PC-9 (cell line): ENCODE results near the gene GSX2. TPM values are rescaled to one million over a fixed set of nuclear protein-coding genes. Genes with fewer than 3 reads are reported as not detected.

Experiments
- BruUV-seq: library from RNA; stranded (reverse); fragments of 400-500 nt; replicated peaks from 2 replicates; lab custom pipeline; 2021; lab: Mats Ljungman, UMichigan
- CTCF ChIA-PET: fragments of 300-600 bp; sonication (Branson Sonifier 250); formaldehyde crosslinking; loops from one replicate; lab custom pipeline; 2022; ENCODE audit warnings: antibody characterized with exemption; lab: Charles Lee
- POLR2A ChIA-PET: fragments of 300-600 bp; sonication (Branson Sonifier 250); formaldehyde crosslinking; loops from one replicate; lab custom pipeline; 2022; ENCODE audit warnings: antibody characterized with exemption; ENCODE audit not compliant: unreplicated experiment; lab: Charles Lee
- DNase-seq, 2 experiments: peaks; one replicate each; pipeline versions ENCODE4 v3.0.0 to v3.0.0-alpha.2; 2015 to 2022; ENCODE audit warnings: mixed read lengths in 1 of 2
- H2AFZ ChIP-seq: fragments of 200-600 bp; sonication (generic); 2 replicates; pipeline ENCODE4 v1.8.1; 2017; ENCODE audit warnings: antibody characterized with exemption
- H3F3A ChIP-seq: fragments of 200-600 bp; sonication (generic); 2 replicates; pipeline ENCODE4 v1.8.1; 2017; ENCODE audit warnings: antibody characterized with exemption, mild to moderate bottlenecking, low read depth; ENCODE audit not compliant: insufficient read depth
- H3K27ac ChIP-seq: fragments of 200-600 bp; sonication (generic); 2 replicates; pipeline ENCODE4 v1.6.1; 2016; ENCODE audit warnings: mixed run types
- H3K27me3 ChIP-seq: fragments of 200-600 bp; sonication (generic); 2 replicates; pipeline ENCODE4 v1.6.1; 2016; ENCODE audit warnings: low read depth, mixed run types; ENCODE audit not compliant: insufficient read depth
- H3K36me3 ChIP-seq: fragments of 200-600 bp; sonication (generic); 2 replicates; pipeline ENCODE4 v1.6.1; 2016; ENCODE audit warnings: low read depth, mixed run types
- H3K4me1 ChIP-seq: fragments of 200-600 bp; sonication (generic); replicated peaks from 2 replicates; pipeline ENCODE4 v1.6.1; 2016; ENCODE audit warnings: mixed run types; ENCODE audit not compliant: insufficient read depth
- H3K4me2 ChIP-seq: fragments of 200-600 bp; sonication (generic); 2 replicates; pipeline ENCODE4 v1.6.1; 2017; ENCODE audit warnings: mixed run types
- H3K4me3 ChIP-seq: fragments of 200-600 bp; sonication (generic); 2 replicates; pipeline ENCODE4 v1.6.1; 2016; ENCODE audit warnings: mixed run types
- H3K79me2 ChIP-seq: fragments of 200-600 bp; sonication (generic); 2 replicates; pipeline ENCODE4 v1.6.1; 2017; ENCODE audit warnings: low read depth, mixed run types
- H3K9me2 ChIP-seq: fragments of 200-600 bp; sonication (generic); 2 replicates; pipeline ENCODE4 v1.8.1; 2017; ENCODE audit warnings: mild to moderate bottlenecking; ENCODE audit not compliant: insufficient read depth
- H3K9me3 ChIP-seq: fragments of 200-600 bp; sonication (generic); 2 replicates; pipeline ENCODE4 v1.8.1; 2016; ENCODE audit warnings: low read depth; ENCODE audit not compliant: insufficient read depth
- H4K20me1 ChIP-seq: fragments of 200-600 bp; sonication (generic); 2 replicates; pipeline ENCODE4 v1.8.1; 2017; ENCODE audit not compliant: insufficient read depth
- EZH2 ChIP-seq: fragments of 200-600 bp; sonication (generic); IDR thresholded peaks from 2 replicates; pipeline ENCODE4 v1.8.0; 2017; ENCODE audit warnings: antibody characterized with exemption, low read depth
- intact Hi-C: fragments of 100-400 bp; cut with micrococcal nuclease; formaldehyde crosslinking; loops from one replicate; pipeline ENCODE4 v1.10.0; 2022; ENCODE audit not compliant: unreplicated experiment
- total RNA-seq: library from RNA; stranded (reverse); gene quantifications from 2 replicates; pipeline ENCODE4 v1.2.3, GENCODE V29; 2021
- TF ChIP-seq, protein P1 (sequence below): fragments of 200-600 bp; sonication (generic); conservative IDR thresholded peaks from 2 replicates; pipeline ENCODE4 v1.6.1; 2017; ENCODE audit warnings: mixed run types, antibody characterized with exemption, mild to moderate bottlenecking, moderate library complexity

The GSX2 gene
- total RNA-seq, 1 experiment from 2014 or later = not detected

DNA sequence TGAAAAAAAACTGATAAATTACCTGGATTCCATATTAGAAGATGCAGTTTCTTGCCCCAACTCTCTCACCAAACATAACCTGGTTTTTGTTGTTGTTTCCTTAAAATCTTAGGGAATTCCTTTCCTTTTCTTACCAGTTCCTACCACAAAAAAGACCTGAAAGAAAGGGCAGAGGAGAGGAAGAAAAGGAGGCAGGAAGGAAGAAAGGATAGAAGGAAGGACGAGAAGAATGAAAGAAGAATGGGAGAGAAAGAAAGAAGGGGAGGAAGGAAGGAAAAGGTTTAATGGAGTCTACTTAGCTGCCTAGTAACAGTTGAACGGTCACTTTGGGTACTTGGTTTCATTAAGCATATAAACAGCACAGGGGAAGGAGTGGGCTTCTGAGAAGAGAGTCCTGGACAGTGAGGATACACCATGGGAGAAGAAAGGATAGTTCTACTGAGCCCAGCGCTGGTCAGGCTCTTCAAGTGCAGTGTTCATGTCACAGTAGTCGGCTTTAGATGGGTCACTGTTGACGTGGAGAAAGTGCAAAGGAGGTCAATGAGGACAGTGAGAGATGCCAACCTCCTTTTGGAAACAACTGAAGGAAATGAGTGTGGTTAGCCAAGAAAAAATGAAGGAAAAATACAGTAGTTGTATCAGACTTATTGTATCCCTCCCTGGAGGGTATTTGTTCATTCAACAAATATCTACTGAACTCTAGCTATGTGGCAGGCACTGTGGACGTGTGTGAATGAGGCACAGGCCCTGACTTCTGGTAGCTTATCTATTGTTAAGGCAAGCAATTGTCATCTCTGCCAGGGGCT lies 34.5 kb upstream of the GSX2 start:
- TF ChIP-seq EZH2 = no peak
- TF ChIP-seq, protein P1, sequence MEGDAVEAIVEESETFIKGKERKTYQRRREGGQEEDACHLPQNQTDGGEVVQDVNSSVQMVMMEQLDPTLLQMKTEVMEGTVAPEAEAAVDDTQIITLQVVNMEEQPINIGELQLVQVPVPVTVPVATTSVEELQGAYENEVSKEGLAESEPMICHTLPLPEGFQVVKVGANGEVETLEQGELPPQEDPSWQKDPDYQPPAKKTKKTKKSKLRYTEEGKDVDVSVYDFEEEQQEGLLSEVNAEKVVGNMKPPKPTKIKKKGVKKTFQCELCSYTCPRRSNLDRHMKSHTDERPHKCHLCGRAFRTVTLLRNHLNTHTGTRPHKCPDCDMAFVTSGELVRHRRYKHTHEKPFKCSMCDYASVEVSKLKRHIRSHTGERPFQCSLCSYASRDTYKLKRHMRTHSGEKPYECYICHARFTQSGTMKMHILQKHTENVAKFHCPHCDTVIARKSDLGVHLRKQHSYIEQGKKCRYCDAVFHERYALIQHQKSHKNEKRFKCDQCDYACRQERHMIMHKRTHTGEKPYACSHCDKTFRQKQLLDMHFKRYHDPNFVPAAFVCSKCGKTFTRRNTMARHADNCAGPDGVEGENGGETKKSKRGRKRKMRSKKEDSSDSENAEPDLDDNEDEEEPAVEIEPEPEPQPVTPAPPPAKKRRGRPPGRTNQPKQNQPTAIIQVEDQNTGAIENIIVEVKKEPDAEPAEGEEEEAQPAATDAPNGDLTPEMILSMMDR = no peak
- Histone ChIP-seq H3K27ac (peak overlapping the region; percentile 59), H3K4me2 (peak overlapping the region; percentile 85), H3K36me3 (0 out of 2 replicates have a peak, but pooled peaks cover 4% of the 10 kb centered on the region), H3F3A (peaks cover 15% of the 10 kb centered on the region; the same call in 1 of the 2 replicates), H3K27me3 (no peaks in the 10 kb centered on the region), H4K20me1 (0 out of 2 replicates have a peak, but pooled peaks cover 4% of the 10 kb centered on the region), H3K9me3 (no peaks in the 10 kb centered on the region), H2AFZ (peak overlapping the region; percentile 85), H3K79me2 (peaks cover 36% of the 10 kb centered on the region), H3K4me3 (peak overlapping the region; percentile 90; the same call in 1 of the 2 replicates), H3K9me2 (no peaks in the 10 kb centered on the region), H3K4me1 (peaks cover 41% of the 10 kb centered on the region)
- no TSS peak for BruUV-seq
- CTCF ChIA-PET = no interaction called here
- DNase-seq = no peak
- intact Hi-C loops = loop anchor here (2.0 to 10.0 kb wide), 2 partner anchors 17 to 149 kb away; no protein-coding TSS in a partner anchor
- POLR2A ChIA-PET = no interaction called here

DNA sequence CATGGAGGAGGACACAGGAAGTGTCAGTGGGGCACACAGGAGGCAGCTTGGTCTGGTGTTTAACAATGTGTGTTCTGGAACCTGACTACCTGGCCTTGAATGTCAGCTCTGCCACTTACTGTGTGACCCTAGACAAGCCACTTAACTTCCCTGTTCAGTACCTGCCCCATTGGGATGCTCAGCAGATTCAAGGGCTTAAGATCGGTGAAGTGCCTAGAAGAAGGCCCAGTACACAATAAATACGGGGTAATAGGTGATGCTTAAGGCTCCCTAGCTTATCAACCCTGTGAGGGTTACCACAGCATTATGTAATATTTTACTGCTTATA lies 33.9 kb upstream of the GSX2 start:
- Histone ChIP-seq H3K27me3 (no peaks in the 10 kb centered on the region), H3K9me2 (no peaks in the 10 kb centered on the region), H2AFZ (no peak overlapping the region), H4K20me1 (0 out of 2 replicates have a peak, but pooled peaks cover 2% of the 10 kb centered on the region), H3K4me3 (no peak overlapping the region), H3K27ac (no peak overlapping the region), H3F3A (peaks cover 15% of the 10 kb centered on the region; the same call in 1 of the 2 replicates), H3K9me3 (no peaks in the 10 kb centered on the region), H3K4me1 (peaks cover 36% of the 10 kb centered on the region), H3K79me2 (peaks cover 31% of the 10 kb centered on the region), H3K4me2 (peak overlapping the region; percentile 66; the same call in 1 of the 2 replicates), H3K36me3 (0 out of 2 replicates have a peak, but pooled peaks cover 4% of the 10 kb centered on the region)
- CTCF ChIA-PET = no interaction called here
- intact Hi-C loops = loop anchor here (2.0 to 10.0 kb wide), 2 partner anchors 17 to 149 kb away; no protein-coding TSS in a partner anchor
- DNase-seq = no peak
- no TSS peak for BruUV-seq
- POLR2A ChIA-PET = no interaction called here
- TF ChIP-seq, protein P1 = no peak
- no peak for TF ChIP-seq EZH2

DNA sequence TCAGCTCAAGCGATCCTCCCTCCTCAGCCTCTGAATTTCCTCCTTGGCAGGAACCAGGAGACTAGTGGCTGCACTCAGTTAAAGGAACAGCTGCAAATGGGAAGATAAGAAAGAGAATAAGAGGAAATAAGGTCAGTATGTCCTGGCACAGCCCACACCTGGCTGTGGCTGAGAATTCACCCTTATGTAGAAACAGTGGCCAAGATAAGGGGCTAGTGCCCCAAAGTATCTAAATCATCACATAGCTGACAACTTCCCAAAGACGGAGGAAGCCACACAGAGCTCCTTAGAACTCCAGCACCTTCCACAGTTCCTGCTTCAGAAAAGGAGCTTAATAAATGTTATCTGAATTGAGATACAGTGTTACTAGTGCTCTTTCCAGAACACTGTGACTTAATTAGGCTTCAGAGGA lies 33.2 kb upstream of the GSX2 start:
- peaks cover 24% of the 10 kb centered on the region for H3K79me2 ChIP-seq
- TF ChIP-seq, protein P1 = no peak
- TF ChIP-seq EZH2 = no peak
- H3K9me3 ChIP-seq = no peaks in the 10 kb centered on the region
- 0 out of 2 replicates have a peak, but pooled peaks cover 4% of the 10 kb centered on the region for H3K36me3 ChIP-seq
- no peak overlapping the region for H3K4me3 ChIP-seq
- H4K20me1 ChIP-seq = no peaks in the 10 kb centered on the region
- H3K4me2 ChIP-seq = peak overlapping the region; percentile 66
- no peaks in the 10 kb centered on the region for H3K27me3 ChIP-seq
- BruUV-seq = no TSS peak
- H3F3A ChIP-seq = peaks cover 15% of the 10 kb centered on the region; the same call in 1 of the 2 replicates
- intact Hi-C loops = loop anchor here (2.0 to 10.0 kb wide), 2 partner anchors 16 to 148 kb away; no protein-coding TSS in a partner anchor
- H3K4me1 ChIP-seq = peaks cover 36% of the 10 kb centered on the region
- no peaks in the 10 kb centered on the region for H3K9me2 ChIP-seq
- ChIA-PET POLR2A (no interaction called here), CTCF (interaction anchor here (0.6 kb wide), 1 partner anchor 869 kb away, joined by 4 read pairs; no protein-coding TSS in a partner anchor)
- H2AFZ ChIP-seq = peak overlapping the region; percentile 68; the same call in 1 of the 2 replicates
- DNase-seq = no peak
- peak overlapping the region; percentile 73 for H3K27ac ChIP-seq
